Measurements from ENCODE around the gene SH3PXD2A.

DNA sequence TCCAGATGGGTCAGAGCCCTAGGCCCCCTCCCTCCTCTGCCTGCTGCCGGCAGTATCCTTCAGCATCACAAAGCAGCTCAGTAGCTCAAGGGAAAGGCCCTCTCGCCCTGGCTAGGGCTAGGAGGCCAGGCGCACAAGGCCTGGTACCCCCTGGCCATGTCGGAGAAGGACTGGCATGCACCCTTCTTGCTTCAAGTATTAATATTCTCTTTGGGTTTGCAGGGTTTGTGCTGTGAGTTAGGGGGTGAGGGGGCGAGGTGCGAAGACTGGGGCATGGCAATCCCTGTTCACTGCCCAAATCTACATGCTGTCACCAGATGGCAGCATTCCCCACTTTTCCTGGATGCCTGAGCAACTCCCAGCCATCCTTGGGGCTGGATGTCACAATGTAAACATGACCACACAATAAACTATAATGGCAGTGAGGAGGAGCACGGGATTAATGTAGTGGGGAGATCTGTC lies 256.7 kb downstream of the SH3PXD2A start:
- peak; percentile 77 for TF ChIP-seq CTCF (conservative IDR thresholded peaks at IDR 0.05; ENCODE audit: low read depth, low read length)
- TF ChIP-seq EZH2 (IDR thresholded peaks at IDR 0.05; ENCODE audit: borderline replicate concordance, low read depth, low read length, poor library complexity, severe bottlenecking): no peak
